ENCODE data around the gene CCDC192. TPM values are rescaled to one million over a fixed set of nuclear protein-coding genes. Genes with fewer than 3 reads are reported as not detected.

The CCDC192 gene
- total RNA-seq, 1 donor from 2014 or later: not detected

GRCh38 chr5:127967323-127967982 is 264.3 kb downstream of the CCDC192 start:
- no peak for TF ChIP-seq CTCF (IDR thresholded peaks at IDR 0.05)
- no peak for TF ChIP-seq POLR2A (IDR thresholded peaks at IDR 0.05)
- no peak for TF ChIP-seq POLR2AphosphoS5 (IDR thresholded peaks at IDR 0.05; ENCODE audit: insufficient read depth in 1 of 2, low read depth in 1 of 2)
- no peaks in the 10 kb centered on the region for H3K9me3 ChIP-seq
- no peaks in the 10 kb centered on the region for H3K27me3 ChIP-seq
- intact Hi-C loops (cut with DNase I): no loop called here
- H3K4me3 ChIP-seq: no peak overlapping the region
- no peak overlapping the region for H3K27ac ChIP-seq
- H3K4me1 ChIP-seq: no peaks in the 10 kb centered on the region
- no peak for DNase-seq (ENCODE audit: extremely low spot score in 2 of 2)
- H3K36me3 ChIP-seq: no peaks in the 10 kb centered on the region

GRCh38 chr5:127967983-127968592 is 264.9 kb downstream of the CCDC192 start:
- TF ChIP-seq CTCF (IDR thresholded peaks at IDR 0.05) (no peak), POLR2A (IDR thresholded peaks at IDR 0.05) (no peak), POLR2AphosphoS5 (IDR thresholded peaks at IDR 0.05; ENCODE audit: insufficient read depth in 1 of 2, low read depth in 1 of 2) (no peak)
- H3K36me3 ChIP-seq: no peaks in the 10 kb centered on the region
- H3K27ac ChIP-seq: no peak overlapping the region
- intact Hi-C loops (cut with DNase I): no loop called here
- no peaks in the 10 kb centered on the region for H3K9me3 ChIP-seq
- H3K27me3 ChIP-seq: no peaks in the 10 kb centered on the region
- H3K4me1 ChIP-seq: no peaks in the 10 kb centered on the region
- no peak overlapping the region for H3K4me3 ChIP-seq
- no peak for DNase-seq (ENCODE audit: extremely low spot score in 2 of 2)

- Histone ChIP-seq H3K36me3 (no peaks in the 10 kb centered on the region), H3K4me3 (no peak overlapping the region), H3K9me3 (no peaks in the 10 kb centered on the region), H3K27ac (no peak overlapping the region), H3K27me3 (no peaks in the 10 kb centered on the region), H3K4me1 (no peaks in the 10 kb centered on the region)
- intact Hi-C loops (cut with DNase I): no loop called here
- no peak for DNase-seq (ENCODE audit: extremely low spot score in 2 of 2)
- TF ChIP-seq POLR2AphosphoS5 (IDR thresholded peaks at IDR 0.05; ENCODE audit: insufficient read depth in 1 of 2, low read depth in 1 of 2): no peak
- no peak for TF ChIP-seq POLR2A (IDR thresholded peaks at IDR 0.05)
- no peak for TF ChIP-seq CTCF (IDR thresholded peaks at IDR 0.05)
Measured at GRCh38 chr5:127969002-127969401, 265.8 kb downstream of the CCDC192 start.

- intact Hi-C loops (cut with DNase I): no loop called here
- H3K4me1 ChIP-seq: no peaks in the 10 kb centered on the region
- DNase-seq (ENCODE audit: extremely low spot score in 2 of 2): no peak
- H3K27me3 ChIP-seq: no peaks in the 10 kb centered on the region
- no peaks in the 10 kb centered on the region for H3K36me3 ChIP-seq
- H3K9me3 ChIP-seq: no peaks in the 10 kb centered on the region
- H3K4me3 ChIP-seq: no peak overlapping the region
- no peak overlapping the region for H3K27ac ChIP-seq
- TF ChIP-seq CTCF (IDR thresholded peaks at IDR 0.05) (no peak), POLR2AphosphoS5 (IDR thresholded peaks at IDR 0.05; ENCODE audit: insufficient read depth in 1 of 2, low read depth in 1 of 2) (no peak), POLR2A (IDR thresholded peaks at IDR 0.05) (no peak)
Measured at GRCh38 chr5:127969651-127970050, 266.5 kb downstream of the CCDC192 start.

- Histone ChIP-seq H3K27me3 (no peaks in the 10 kb centered on the region), H3K36me3 (no peaks in the 10 kb centered on the region), H3K4me1 (no peaks in the 10 kb centered on the region), H3K4me3 (no peak overlapping the region), H3K9me3 (no peaks in the 10 kb centered on the region), H3K27ac (no peak overlapping the region)
- no peak for DNase-seq (ENCODE audit: extremely low spot score in 2 of 2)
- intact Hi-C loops (cut with DNase I): no loop called here
- TF ChIP-seq POLR2A (IDR thresholded peaks at IDR 0.05) (no peak), CTCF (IDR thresholded peaks at IDR 0.05) (no peak), POLR2AphosphoS5 (IDR thresholded peaks at IDR 0.05; ENCODE audit: insufficient read depth in 1 of 2, low read depth in 1 of 2) (no peak)
Measured at GRCh38 chr5:127970081-127970480, 266.9 kb downstream of the CCDC192 start.

Data from vagina (tissue), 2 donors.